H1 (cell line): ENCODE measurements around the gene RMND5A. TPM values are rescaled to one million over a fixed set of nuclear protein-coding genes. Genes with fewer than 3 reads are reported as not detected.

Experiments
- CTCF ChIA-PET: fragments of 300-600 bp; sonication (Branson Sonifier 250); formaldehyde crosslinking; loops from one replicate; lab custom pipeline; 2021; ENCODE audit not compliant: partially characterized antibody; lab: Charles Lee
- POLR2A ChIA-PET: fragments of 300-600 bp; sonication (Branson Sonifier 250); formaldehyde crosslinking; loops from one replicate; lab custom pipeline; 2021; ENCODE audit warnings: inconsistent platforms; ENCODE audit not compliant: partially characterized antibody; lab: Charles Lee
- DNase-seq, 2 experiments: peaks; one replicate each; pipeline versions ENCODE4 v3.0.0 to v3.0.0-alpha.2; 2010 to 2022; ENCODE audit warnings: low spot score in 2 of 2, low read depth in 1 of 2, mixed read lengths in 1 of 2
- FAIRE-seq: peaks from 2 replicates; lab custom pipeline; 2011; peaks lifted over from hg19 to GRCh38; lab: Jason Lieb, UNC
- H2AFZ ChIP-seq: 2 replicates; pipeline ENCODE4 v1.8.1; 2012; ENCODE audit warnings: low read length, inconsistent platforms
- H2AK5ac ChIP-seq: 2 replicates; pipeline ENCODE4 v1.6.1; 2013; ENCODE audit warnings: low read depth, low read length
- H2BK120ac ChIP-seq: replicated peaks from 2 replicates; pipeline ENCODE3; 2013; ENCODE audit warnings: low read depth, low read length, inconsistent platforms
- H2BK12ac ChIP-seq: 2 replicates; pipeline ENCODE4 v1.6.1; 2013; ENCODE audit warnings: low read depth, low read length
- H2BK15ac ChIP-seq: 2 replicates; pipeline ENCODE4 v1.6.1; 2013; ENCODE audit warnings: low read length
- H2BK20ac ChIP-seq: 2 replicates; pipeline ENCODE4 v1.6.1; 2013; ENCODE audit warnings: low read length
- H2BK5ac ChIP-seq: 2 replicates; pipeline ENCODE4 v1.6.1; 2013; ENCODE audit warnings: low read depth, low read length
- H3K14ac ChIP-seq: 2 replicates; pipeline ENCODE4 v1.6.1; 2013; ENCODE audit warnings: inconsistent platforms; ENCODE audit not compliant: insufficient read length
- H3K18ac ChIP-seq: 2 replicates; pipeline ENCODE4 v1.6.1; 2013; ENCODE audit warnings: low read length; ENCODE audit errors: extremely low read depth
- H3K23ac ChIP-seq: 2 replicates; pipeline ENCODE4 v1.6.1; 2013; ENCODE audit warnings: inconsistent platforms; ENCODE audit not compliant: insufficient read length
- H3K23me2 ChIP-seq: 2 replicates; pipeline ENCODE4 v1.6.1; 2013; ENCODE audit warnings: low read depth, low read length
- H3K27ac ChIP-seq: 2 replicates; pipeline ENCODE4 v1.6.1; 2011; ENCODE audit warnings: low read depth, low read length, inconsistent platforms
- H3K27me3 ChIP-seq, 4 experiments: replicated peaks in 1 of 4; 1 replicate in 1 of 4; 2 replicates in 3 of 4; pipeline versions ENCODE4 v1.6.1 to v1.8.1; 2011 to 2013; ENCODE audit warnings: low read length in 3 of 4, mild to moderate bottlenecking in 3 of 4, inconsistent platforms in 2 of 4, mixed read lengths in 2 of 4, moderate library complexity in 1 of 4; ENCODE audit not compliant: control insufficient read depth in 3 of 4, insufficient read depth in 3 of 4; ENCODE audit errors: extremely low read depth in 1 of 4
- H3K36me3 ChIP-seq, 4 experiments: 2 replicates each; pipeline versions ENCODE4 v1.6.1 to v1.8.1; 2011 to 2013; ENCODE audit warnings: mild to moderate bottlenecking in 4 of 4, low read length in 3 of 4, moderate library complexity in 2 of 4, control low read depth in 1 of 4, inconsistent platforms in 1 of 4; ENCODE audit not compliant: insufficient read depth in 4 of 4, control insufficient read depth in 2 of 4
- H3K4ac ChIP-seq: replicated peaks from 2 replicates; pipeline ENCODE3; 2013; ENCODE audit warnings: low read length, low read depth, mixed read lengths, inconsistent platforms; ENCODE audit not compliant: insufficient read length
- H3K4me1 ChIP-seq, 4 experiments: replicated peaks in 1 of 4; 1 replicate in 1 of 4; 2 replicates in 3 of 4; pipeline versions ENCODE4 v1.6.1 to v1.8.1; 2011 to 2013; ENCODE audit warnings: low read length in 3 of 4, inconsistent platforms in 2 of 4, mixed read lengths in 1 of 4; ENCODE audit not compliant: insufficient read depth in 4 of 4, control insufficient read depth in 3 of 4
- H3K4me2 ChIP-seq, 2 experiments: 2 replicates each; pipeline versions ENCODE4 v1.6.1 to v1.8.1; 2011 to 2013; ENCODE audit warnings: low read depth in 2 of 2, low read length in 2 of 2, control low read depth in 1 of 2, inconsistent platforms in 1 of 2, mild to moderate bottlenecking in 1 of 2; ENCODE audit not compliant: insufficient read depth in 1 of 2
- H3K4me3 ChIP-seq, 4 experiments: fragments of 200-600, 300-600 bp in 1 of 4; sonication (generic), shearing (Covaris generic), sonication (Bioruptor Twin) in 1 of 4; 2 replicates each; pipeline versions ENCODE4 v1.5.1 to v1.8.1; 2011 to 2016; ENCODE audit warnings: low read length in 4 of 4, low read depth in 3 of 4, control low read depth in 2 of 4, inconsistent platforms in 2 of 4, mild to moderate bottlenecking in 2 of 4, mixed read lengths in 1 of 4, moderate library complexity in 1 of 4; ENCODE audit not compliant: insufficient read depth in 2 of 4; ENCODE audit errors: extremely low read depth in 1 of 4
- H3K56ac ChIP-seq: replicated peaks from 2 replicates; pipeline ENCODE3; 2013; ENCODE audit warnings: low read depth, mild to moderate bottlenecking, mixed read lengths, low read length, inconsistent platforms; ENCODE audit not compliant: insufficient read length
- H3K79me1 ChIP-seq: 2 replicates; pipeline ENCODE4 v1.6.1; 2013; ENCODE audit warnings: low read depth, low read length, control low read depth
- H3K79me2 ChIP-seq, 2 experiments: 2 replicates each; pipeline versions ENCODE4 v1.6.1 to v1.8.1; 2012 to 2013; ENCODE audit warnings: low read length in 2 of 2, mild to moderate bottlenecking in 2 of 2, inconsistent platforms in 1 of 2; ENCODE audit not compliant: insufficient read depth in 2 of 2, control insufficient read depth in 1 of 2
- H3K9ac ChIP-seq, 4 experiments: replicated peaks in 1 of 4; 1 replicate in 1 of 4; 2 replicates in 3 of 4; pipeline versions ENCODE4 v1.6.1 to v1.8.1; 2011 to 2013; ENCODE audit warnings: low read depth in 3 of 4, low read length in 3 of 4, control low read depth in 2 of 4, mild to moderate bottlenecking in 2 of 4, moderate library complexity in 2 of 4, inconsistent platforms in 1 of 4; ENCODE audit errors: extremely low read depth in 1 of 4
- H3K9me3 ChIP-seq, 2 experiments: 2 replicates each; pipeline versions ENCODE4 v1.6.1 to v1.8.1; 2012 to 2013; ENCODE audit warnings: mild to moderate bottlenecking in 2 of 2, moderate library complexity in 2 of 2, control low read depth in 1 of 2, inconsistent platforms in 1 of 2, low read depth in 1 of 2, low read length in 1 of 2, mixed read lengths in 1 of 2; ENCODE audit not compliant: insufficient read depth in 2 of 2
- H4K20me1 ChIP-seq, 2 experiments: replicated peaks in 1 of 2; 2 replicates each; pipeline versions ENCODE3 to v1.8.1; 2011 to 2013; ENCODE audit warnings: inconsistent platforms in 2 of 2, low read length in 2 of 2, mild to moderate bottlenecking in 1 of 2; ENCODE audit not compliant: insufficient read depth in 2 of 2, control insufficient read depth in 1 of 2
- H4K5ac ChIP-seq: 2 replicates; pipeline ENCODE4 v1.6.1; 2013; ENCODE audit warnings: low read length, low read depth, mixed read lengths, inconsistent platforms; ENCODE audit not compliant: insufficient read length
- H4K8ac ChIP-seq: 2 replicates; pipeline ENCODE4 v1.8.0; 2013; ENCODE audit warnings: mild to moderate bottlenecking, moderate library complexity, low read length, inconsistent platforms; ENCODE audit not compliant: insufficient read depth; ENCODE audit errors: extremely low read depth
- H4K91ac ChIP-seq: replicated peaks from 2 replicates; pipeline ENCODE3; 2013; ENCODE audit warnings: low read length, mixed read lengths, inconsistent platforms; ENCODE audit not compliant: insufficient read length
- GTF2F1 ChIP-seq: IDR thresholded peaks from 2 replicates; pipeline ENCODE4 v1.6.1; 2012; ENCODE audit warnings: low read depth, low read length, improper control_type of control experiment, borderline replicate concordance
- KDM4A ChIP-seq: IDR thresholded peaks from one replicate; pipeline ENCODE4 v1.7.1; 2012; ENCODE audit warnings: low read depth, mild to moderate bottlenecking, moderate library complexity, low read length, inconsistent platforms; ENCODE audit not compliant: severe bottlenecking
- MAFK ChIP-seq: IDR thresholded peaks from 2 replicates; pipeline ENCODE4 v1.6.1; 2012; ENCODE audit warnings: low read depth, mild to moderate bottlenecking, improper control_type of control experiment, low read length
- SP4 ChIP-seq: IDR thresholded peaks from 2 replicates; pipeline ENCODE4 v1.6.1; 2012; ENCODE audit warnings: low read length, inconsistent platforms
- WGBS, 2 experiments: shearing (Covaris generic) in 1 of 2; methylation state at CpG; one replicate each; pipeline versions ENCODE4 v1.1.6 to v1.1.7; 2013 to 2015; ENCODE audit warnings: low lambda C conversion rate in 2 of 2, mixed read lengths in 2 of 2, inconsistent platforms in 1 of 2, low coverage in 1 of 2, missing lambda C conversion rate in 1 of 2; ENCODE audit not compliant: insufficient replicate concordance in 2 of 2, insufficient coverage in 1 of 2, insufficient read length in 1 of 2; ENCODE audit errors: extremely low coverage in 1 of 2, missing lambda C conversion rate in 1 of 2; 5-methylcytosine and 5-hydroxymethylcytosine counted together
- polyA plus RNA-seq, 7 experiments: library from polyadenylated mRNA; depleted of rRNA in 3 of 7; stranded (reverse) in 5 of 7; unstranded in 2 of 7; fragments of >200 nt in 5 of 7; fragments of 200-250 nt in 2 of 7; gene quantifications; 1 replicate in 5 of 7; 2 replicates in 1 of 7; 4 replicates in 1 of 7; pipeline versions ENCODE4 v1.2.1 to v1.2.3, GENCODE V29; 2011 to 2013; ENCODE audit warnings: missing spikeins in 2 of 7, mixed read lengths in 2 of 7
- total RNA-seq: library from RNA; stranded (reverse); fragmentation: NEBNext Ultra II Directional; extraction: Animal tissue kit (Norgen Biotek cat#: 25700); gene quantifications from 2 replicates; pipeline ENCODE4 v1.2.1, GENCODE V29; 2021

RMND5A gene
- total and polyA plus RNA-seq, 2 of the 8 experiments (the other 6 are each of a cell fraction or from before 2014, with no cell fraction given) = 21.0 to 66.2 TPM

- Histone ChIP-seq H3K4me3 (peak overlapping the region; percentile 19 to 68 (median 46); a peak in 6 of 8 replicates), H3K4me1 (peaks cover 0 to 3% (median 1%) of the 10 kb centered on the region in 4 experiments; a peak in 1 of 7 replicates), H3K4ac (no peak overlapping the region), H4K91ac (no peak overlapping the region), H2BK15ac (no peak overlapping the region), H2BK120ac (no peak overlapping the region), H3K36me3 (no peaks in the 10 kb centered on the region), H3K23ac (no peak overlapping the region), H3K23me2 (peaks cover 8% of the 10 kb centered on the region; the same call in 1 of the 2 replicates), H3K27ac (no peak overlapping the region), H2AFZ (peak overlapping the region; percentile 82), H3K79me1 (no peaks in the 10 kb centered on the region), H3K27me3 (peaks cover 0 to 20% (median 12%) of the 10 kb centered on the region in 4 experiments; a peak in 5 of 7 replicates), H3K79me2 (no peaks in the 10 kb centered on the region), H4K20me1 (no peaks in the 10 kb centered on the region), H3K9ac (no peak overlapping the region), H3K18ac (0 out of 2 replicates have a peak overlapping the region, but pooled peaks have one; percentile 5), H2BK12ac (0 out of 2 replicates have a peak overlapping the region, but pooled peaks have one; percentile 46), H2AK5ac (no peak overlapping the region), H3K4me2 (peak overlapping the region; percentile 78 to 96), H3K56ac (no peak overlapping the region), H4K8ac (no peak overlapping the region), H4K5ac (no peak overlapping the region), H2BK5ac (no peak overlapping the region), H2BK20ac (no peak overlapping the region), H3K9me3 (no peaks in the 10 kb centered on the region), H3K14ac (no peak overlapping the region)
- no peak for FAIRE-seq
- TF ChIP-seq SP4 (no peak), KDM4A (no peak), MAFK (no peak), GTF2F1 (no peak)
- CTCF ChIA-PET = interaction anchor here (1.0 to 1.8 kb wide), 9 partner anchors 10 to 42 kb away, joined by 3 to 7 read pairs (median 4); no protein-coding TSS in a partner anchor
- WGBS, 2 experiments = 60% methylated on average over 10 of the region's 11 CpGs; no CpG with 5 or more reads in 1 of the 2 experiments
- DNase-seq = no peak
- POLR2A ChIA-PET = interaction anchor here (1.0 to 1.6 kb wide), 3 partner anchors 17 to 366 kb away, joined by 3 to 5 read pairs (median 3); partner anchors contain the start of gene KDM3A
Measured at GRCh38 chr2:86807133-86807467, 87.0 kb downstream of the RMND5A start.
